GM12872 (cell line): ENCODE measurements around the gene PRR11.

Source experiments
- TF ChIP-seq, protein P1 (sequence below): IDR thresholded peaks from 3 replicates; pipeline ENCODE4 v1.5.1; 2011; ENCODE audit warnings: low read depth, mild to moderate bottlenecking, low read length, moderate library complexity; ENCODE audit not compliant: insufficient read depth

Gene PRR11

DNA sequence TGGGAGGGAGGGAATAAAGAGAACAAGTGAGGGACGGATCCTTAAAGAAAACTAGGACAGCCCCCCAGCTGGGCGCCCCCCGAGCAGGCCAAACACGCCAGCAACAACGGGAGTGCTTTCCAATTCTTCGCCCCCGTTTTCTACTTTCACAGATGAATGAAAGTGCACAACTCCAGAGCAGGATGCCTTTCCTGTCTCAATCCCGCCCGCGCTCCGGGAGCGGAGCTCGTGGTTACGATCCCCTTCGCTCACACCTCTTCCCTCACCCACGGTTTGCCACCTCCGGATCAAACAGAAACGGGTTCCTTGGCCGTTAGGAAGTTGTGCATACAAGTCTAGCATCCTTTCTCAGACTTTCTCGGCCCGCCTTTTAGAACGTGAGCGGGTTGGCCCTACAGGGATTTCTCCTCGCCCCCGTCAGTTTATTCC lies 1.2 kb upstream of the PRR11 start:
- TF ChIP-seq, protein P1, sequence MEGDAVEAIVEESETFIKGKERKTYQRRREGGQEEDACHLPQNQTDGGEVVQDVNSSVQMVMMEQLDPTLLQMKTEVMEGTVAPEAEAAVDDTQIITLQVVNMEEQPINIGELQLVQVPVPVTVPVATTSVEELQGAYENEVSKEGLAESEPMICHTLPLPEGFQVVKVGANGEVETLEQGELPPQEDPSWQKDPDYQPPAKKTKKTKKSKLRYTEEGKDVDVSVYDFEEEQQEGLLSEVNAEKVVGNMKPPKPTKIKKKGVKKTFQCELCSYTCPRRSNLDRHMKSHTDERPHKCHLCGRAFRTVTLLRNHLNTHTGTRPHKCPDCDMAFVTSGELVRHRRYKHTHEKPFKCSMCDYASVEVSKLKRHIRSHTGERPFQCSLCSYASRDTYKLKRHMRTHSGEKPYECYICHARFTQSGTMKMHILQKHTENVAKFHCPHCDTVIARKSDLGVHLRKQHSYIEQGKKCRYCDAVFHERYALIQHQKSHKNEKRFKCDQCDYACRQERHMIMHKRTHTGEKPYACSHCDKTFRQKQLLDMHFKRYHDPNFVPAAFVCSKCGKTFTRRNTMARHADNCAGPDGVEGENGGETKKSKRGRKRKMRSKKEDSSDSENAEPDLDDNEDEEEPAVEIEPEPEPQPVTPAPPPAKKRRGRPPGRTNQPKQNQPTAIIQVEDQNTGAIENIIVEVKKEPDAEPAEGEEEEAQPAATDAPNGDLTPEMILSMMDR, result no peak

DNA sequence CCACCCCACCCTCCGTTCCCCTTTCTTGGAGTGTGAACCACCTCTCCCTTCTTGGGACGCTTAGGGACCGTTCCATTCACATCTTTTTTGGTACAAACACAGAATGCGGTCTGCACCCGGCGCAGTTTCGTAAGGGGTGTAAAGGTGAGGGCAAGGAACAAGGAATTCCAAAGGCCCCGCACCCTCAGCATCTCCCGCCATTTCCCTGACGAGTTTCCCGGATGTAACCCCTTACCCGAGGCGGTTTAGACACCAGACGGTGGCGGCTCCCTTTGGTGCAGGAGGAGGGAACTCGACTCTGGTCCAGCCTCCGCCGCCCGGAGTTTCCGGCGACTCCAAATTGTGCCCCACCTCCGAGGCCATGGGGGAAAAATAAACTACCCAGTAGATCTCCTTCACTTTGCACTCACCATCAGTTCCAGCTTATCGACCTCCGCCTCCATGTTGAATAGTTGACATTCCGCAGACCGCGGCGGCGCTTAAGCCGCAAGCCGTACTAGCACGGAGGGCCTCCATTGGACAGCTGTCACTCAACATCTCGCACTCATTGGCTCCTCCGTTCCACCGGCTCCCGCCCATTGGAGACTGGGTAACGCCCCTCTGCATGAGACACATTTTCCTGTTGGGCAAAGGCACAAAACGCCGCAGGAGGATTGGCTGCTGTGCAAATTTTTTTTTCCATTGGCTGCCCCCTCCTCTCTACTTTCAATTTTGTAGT lies 666 bp upstream of the PRR11 start, which contains the start of gene SKA2:
TSS of gene SKA2 (minus strand) at position 466 of the 718 bp plus-strand sequence. CDS start at position 443, 23 bp downstream.
- TF ChIP-seq, protein P1, result no peak

DNA sequence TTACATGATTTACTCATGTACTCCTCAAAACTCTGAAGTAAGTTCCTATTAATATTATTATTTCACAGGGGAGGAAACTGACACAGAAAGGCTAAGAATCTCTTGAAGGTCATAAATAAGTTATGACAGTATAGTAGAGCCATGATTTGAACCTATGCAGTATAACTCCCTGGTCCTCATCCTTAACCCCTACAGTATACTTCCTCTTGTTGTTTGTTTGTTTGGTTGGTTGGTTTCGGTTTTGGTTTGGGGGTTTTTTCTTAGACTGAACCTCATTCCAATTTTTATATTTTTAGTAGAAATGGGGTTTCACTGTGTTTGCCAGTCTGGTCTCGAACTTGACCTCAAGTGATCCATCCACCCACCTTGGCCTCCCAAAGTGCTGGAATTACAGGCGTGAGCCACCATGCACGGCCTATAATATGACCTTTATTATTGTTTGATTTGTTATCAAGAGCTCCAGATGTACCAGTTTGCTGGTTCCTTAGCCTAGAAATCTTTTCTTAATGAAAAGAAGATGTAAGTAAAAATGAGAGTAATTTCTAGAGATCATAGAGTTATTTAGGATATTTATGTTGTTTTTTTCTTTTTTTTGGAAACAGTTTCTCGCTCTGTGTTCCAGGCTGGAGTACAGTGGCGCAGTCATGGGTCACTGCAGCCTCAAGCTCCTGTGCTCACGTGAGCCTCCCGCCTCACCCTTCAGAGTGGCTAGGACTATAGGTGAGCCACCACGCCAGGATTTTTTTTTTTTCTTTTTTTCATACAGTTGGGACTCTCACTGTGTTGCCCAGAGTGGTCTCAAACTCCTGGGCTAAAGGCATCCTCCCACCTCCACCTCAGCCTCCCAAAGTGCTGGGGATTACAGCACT lies 4.8 kb downstream of the PRR11 start:
- TF ChIP-seq, protein P1, result no peak

DNA sequence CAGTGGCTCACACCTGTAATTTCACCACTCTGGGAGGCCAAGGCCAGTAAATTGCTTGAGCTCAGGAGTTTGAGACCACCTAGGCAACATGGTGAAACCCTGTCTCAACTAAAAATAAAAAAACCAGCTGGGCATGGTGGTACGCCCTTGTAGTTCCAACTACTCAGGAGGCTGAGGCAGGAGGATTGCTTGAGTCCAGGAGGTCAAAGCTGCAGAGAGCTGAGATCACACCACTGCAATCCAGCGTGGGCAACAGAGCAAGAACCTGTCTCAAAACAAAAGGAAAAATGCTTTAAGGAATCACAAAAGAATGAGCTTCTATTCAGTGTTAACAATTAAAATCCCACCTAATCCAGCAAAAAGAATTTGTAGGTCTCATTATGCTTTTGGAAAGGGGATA lies 5.9 kb downstream of the PRR11 start:
- TF ChIP-seq, protein P1, result no peak

DNA sequence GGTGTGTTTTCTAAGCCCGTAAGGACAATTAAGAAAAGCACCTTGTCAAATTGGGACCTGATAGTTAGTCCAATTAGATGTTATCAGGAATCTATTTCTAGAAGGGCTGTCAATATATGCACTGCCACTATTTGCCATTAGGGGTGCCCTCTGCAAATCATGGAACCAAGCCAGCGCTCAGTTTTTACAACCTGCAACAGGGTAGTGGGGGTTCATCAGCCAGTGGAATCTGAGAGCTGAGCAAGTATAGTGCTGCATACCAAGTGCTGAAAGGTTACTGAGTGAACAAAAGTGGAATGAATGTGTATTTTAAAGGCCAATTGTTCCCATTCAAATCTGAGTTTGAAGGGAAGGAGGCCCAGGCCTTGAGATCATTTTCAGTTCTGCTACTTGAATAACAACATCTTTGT lies 10.4 kb downstream of the PRR11 start:
- TF ChIP-seq, protein P1, result peak; percentile 74

DNA sequence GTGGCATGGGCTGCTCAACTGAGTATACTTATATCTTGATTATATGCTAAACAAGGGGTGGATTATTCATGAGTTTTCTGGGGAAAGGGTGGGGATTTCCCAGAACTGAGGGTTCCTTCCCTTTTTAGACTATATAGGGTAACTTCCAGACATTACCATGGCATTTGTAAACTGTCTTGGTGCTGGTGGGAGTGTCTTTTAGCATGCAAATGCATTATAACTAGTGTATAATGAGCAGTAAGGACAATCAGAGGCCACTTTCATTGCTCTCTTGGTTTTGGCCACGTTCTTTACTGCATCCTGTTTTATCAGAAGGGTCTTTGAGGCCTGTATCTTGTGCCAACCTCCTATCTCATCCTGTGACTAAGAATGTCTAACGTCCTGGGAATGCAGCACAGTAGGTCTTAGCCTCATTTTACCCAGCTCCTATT lies 12.0 kb downstream of the PRR11 start:
- TF ChIP-seq, protein P1, result no peak

DNA sequence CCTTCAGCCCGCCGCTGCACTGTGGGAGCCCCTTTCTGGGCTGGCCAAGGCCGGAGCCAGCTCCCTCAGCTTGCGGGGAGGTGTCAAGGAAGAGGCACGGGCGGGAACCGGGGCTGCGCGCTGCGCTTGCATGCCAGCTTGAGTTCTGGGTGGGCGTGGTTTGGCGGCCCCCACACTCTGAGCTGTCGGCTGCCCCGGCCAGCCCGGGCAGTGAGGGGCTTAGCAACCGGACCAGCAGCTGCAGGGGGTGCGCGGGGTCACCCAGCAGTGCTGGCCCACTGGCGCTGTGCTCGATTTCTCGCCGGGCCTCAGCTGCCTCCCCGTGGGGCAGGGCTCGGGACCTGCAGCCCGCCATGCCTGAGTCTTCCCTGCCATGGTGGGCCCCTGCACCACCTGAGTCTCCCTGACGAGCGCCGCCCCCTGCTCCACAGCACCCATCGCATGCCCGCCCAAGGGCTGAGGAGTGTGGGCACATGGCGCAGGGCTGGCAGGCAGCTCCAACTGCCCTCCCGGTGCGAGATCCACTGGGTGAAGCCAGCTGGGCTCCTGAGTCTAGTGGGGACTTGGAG lies 17.0 kb downstream of the PRR11 start:
- TF ChIP-seq, protein P1, result no peak
